Right atrium auricular region (tissue), 2 donors: ENCODE results near the gene OOSP4A. TPM values are rescaled to one million over a fixed set of nuclear protein-coding genes. Genes with fewer than 3 reads are reported as not detected.

Source experiments
- DNase-seq: peaks from one replicate; pipeline ENCODE4 v3.0.0-alpha.2; 2019; ENCODE audit warnings: low spot score
- H3K27ac ChIP-seq, 2 donors: fragments of 200-600 bp; sonication (generic); 1 replicate in 1 of 2; 2 replicates in 1 of 2; pipeline ENCODE4 v1.5.1; 2016 to 2019
- H3K27me3 ChIP-seq, 2 donors: fragments of 200-600 bp; sonication (generic); one replicate each; pipeline versions ENCODE4 v1.5.1 to v1.6.0; 2017 to 2019
- H3K36me3 ChIP-seq: fragments of 200-600 bp; sonication (generic); one replicate; pipeline ENCODE4 v1.5.1; 2016
- H3K4me1 ChIP-seq, 2 donors: fragments of 200-600 bp; sonication (generic); one replicate each; pipeline versions ENCODE4 v1.5.1 to v1.6.0; 2017 to 2019
- H3K4me3 ChIP-seq, 2 donors: fragments of 200-600 bp; sonication (generic); 1 replicate in 1 of 2; 2 replicates in 1 of 2; pipeline ENCODE4 v1.5.1; 2017 to 2019; ENCODE audit warnings: mild to moderate bottlenecking in 1 of 2, moderate library complexity in 1 of 2
- H3K9me3 ChIP-seq, 2 donors: fragments of 200-600 bp; sonication (generic); one replicate each; pipeline ENCODE4 v1.5.1; 2019
- total RNA-seq, 2 donors: library from RNA; depleted of rRNA; stranded (reverse); fragments of >200 nt; gene quantifications; one replicate each; pipeline ENCODE4 v1.1.0, GENCODE V29; 2016
- TF ChIP-seq, protein P1 (sequence below), 2 donors: fragments of 200-600 bp; sonication (generic); IDR thresholded peaks; one replicate each; pipeline ENCODE4 v1.5.1; 2019; ENCODE audit warnings: antibody characterized with exemption in 2 of 2

The OOSP4A gene
- total RNA-seq, 2 donors from 2014 or later = not detected

DNA sequence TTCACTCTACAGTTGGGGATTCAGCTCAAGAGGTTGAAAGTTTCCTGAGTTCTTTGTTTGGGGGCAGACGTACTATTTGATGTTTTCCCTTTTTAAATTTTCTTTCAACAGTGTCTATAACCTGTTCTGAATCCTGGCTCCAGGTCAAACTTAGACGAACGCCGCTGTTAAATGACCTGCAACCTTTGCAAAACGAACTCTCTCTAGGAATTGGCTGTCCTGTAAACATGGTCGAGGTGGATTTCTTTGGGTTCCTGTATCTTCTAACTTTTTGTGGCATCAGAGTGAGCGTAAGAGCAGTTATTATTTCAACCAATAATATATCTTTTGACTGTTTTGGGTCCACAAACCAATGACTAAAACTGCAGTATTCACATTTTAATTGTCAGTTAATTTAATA is 1.6 kb downstream of the OOSP4A start:
- TF ChIP-seq, protein P1, sequence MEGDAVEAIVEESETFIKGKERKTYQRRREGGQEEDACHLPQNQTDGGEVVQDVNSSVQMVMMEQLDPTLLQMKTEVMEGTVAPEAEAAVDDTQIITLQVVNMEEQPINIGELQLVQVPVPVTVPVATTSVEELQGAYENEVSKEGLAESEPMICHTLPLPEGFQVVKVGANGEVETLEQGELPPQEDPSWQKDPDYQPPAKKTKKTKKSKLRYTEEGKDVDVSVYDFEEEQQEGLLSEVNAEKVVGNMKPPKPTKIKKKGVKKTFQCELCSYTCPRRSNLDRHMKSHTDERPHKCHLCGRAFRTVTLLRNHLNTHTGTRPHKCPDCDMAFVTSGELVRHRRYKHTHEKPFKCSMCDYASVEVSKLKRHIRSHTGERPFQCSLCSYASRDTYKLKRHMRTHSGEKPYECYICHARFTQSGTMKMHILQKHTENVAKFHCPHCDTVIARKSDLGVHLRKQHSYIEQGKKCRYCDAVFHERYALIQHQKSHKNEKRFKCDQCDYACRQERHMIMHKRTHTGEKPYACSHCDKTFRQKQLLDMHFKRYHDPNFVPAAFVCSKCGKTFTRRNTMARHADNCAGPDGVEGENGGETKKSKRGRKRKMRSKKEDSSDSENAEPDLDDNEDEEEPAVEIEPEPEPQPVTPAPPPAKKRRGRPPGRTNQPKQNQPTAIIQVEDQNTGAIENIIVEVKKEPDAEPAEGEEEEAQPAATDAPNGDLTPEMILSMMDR (IDR thresholded peaks at IDR 0.05) = no peak
- Histone ChIP-seq H3K4me1 (peaks cover 0 to 5% of the 10 kb centered on the region in 2 donors), H3K27me3 (no peaks in the 10 kb centered on the region), H3K9me3 (no peaks in the 10 kb centered on the region), H3K27ac (no peak overlapping the region), H3K4me3 (no peak overlapping the region), H3K36me3 (no peaks in the 10 kb centered on the region)
- DNase-seq = no peak

DNA sequence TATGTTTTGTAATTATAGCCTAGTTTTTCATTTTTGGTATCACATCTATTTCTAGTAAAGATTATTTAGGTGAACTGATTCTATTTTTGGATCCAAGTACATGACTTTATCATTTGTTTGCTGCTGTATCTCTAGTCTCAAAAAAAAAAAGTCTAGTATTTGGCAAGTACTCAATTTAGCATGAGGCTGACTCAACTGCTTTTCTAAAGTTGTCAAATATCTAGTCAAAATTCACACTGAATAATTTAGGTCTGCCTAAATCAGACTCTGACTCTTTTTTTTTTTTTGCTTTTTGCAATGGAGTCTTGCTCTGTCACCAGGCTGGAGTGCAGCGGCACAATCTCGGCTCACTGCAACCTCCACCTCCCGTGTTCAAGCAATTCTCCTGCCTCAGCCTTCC is 2.4 kb downstream of the OOSP4A start:
- DNase-seq = no peak
- no peak overlapping the region for H3K27ac ChIP-seq
- H3K36me3 ChIP-seq = no peaks in the 10 kb centered on the region
- H3K4me1 ChIP-seq = peaks cover 0 to 5% of the 10 kb centered on the region in 2 donors
- no peaks in the 10 kb centered on the region for H3K27me3 ChIP-seq
- H3K4me3 ChIP-seq = no peak overlapping the region
- H3K9me3 ChIP-seq = no peaks in the 10 kb centered on the region
- TF ChIP-seq, protein P1 (IDR thresholded peaks at IDR 0.05) = no peak

DNA sequence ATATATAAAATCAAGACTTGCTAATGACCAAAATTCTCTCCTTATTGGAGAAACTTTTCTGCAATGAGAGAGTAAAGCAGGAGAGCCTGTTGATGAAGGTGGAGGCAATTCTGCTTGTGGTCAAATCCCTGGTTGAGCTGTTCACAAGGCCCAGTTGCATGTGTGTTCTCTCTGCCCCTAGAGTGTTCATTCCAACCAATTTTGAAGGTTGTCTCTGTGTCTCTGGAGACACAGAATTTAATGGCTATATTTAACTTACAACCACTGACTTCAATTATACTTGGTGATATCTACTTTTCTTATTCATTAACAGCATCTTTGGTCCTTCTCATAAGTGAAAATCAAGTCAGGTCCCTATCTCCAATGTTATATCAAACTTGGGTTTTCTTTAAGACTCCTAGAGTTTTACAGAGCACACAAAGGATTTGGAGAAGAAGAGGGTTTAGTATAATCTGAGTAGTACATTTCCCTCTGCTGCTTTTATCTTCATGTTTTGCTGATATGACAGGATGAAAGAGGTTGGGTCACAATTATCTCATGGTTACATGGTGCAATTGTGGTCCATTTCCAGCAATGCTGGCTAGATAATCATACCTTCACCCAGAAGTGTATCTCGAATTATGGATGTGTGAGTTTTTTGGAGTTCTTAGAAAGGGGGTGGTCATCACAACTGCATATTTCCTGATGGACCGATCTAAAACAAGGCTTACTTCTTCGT is 4.0 kb downstream of the OOSP4A start:
- TF ChIP-seq, protein P1 (IDR thresholded peaks at IDR 0.05) = no peak
- Histone ChIP-seq H3K4me3 (no peak overlapping the region), H3K4me1 (no peaks in the 10 kb centered on the region), H3K27me3 (no peaks in the 10 kb centered on the region), H3K36me3 (no peaks in the 10 kb centered on the region), H3K27ac (no peak overlapping the region), H3K9me3 (no peaks in the 10 kb centered on the region)
- no peak for DNase-seq

DNA sequence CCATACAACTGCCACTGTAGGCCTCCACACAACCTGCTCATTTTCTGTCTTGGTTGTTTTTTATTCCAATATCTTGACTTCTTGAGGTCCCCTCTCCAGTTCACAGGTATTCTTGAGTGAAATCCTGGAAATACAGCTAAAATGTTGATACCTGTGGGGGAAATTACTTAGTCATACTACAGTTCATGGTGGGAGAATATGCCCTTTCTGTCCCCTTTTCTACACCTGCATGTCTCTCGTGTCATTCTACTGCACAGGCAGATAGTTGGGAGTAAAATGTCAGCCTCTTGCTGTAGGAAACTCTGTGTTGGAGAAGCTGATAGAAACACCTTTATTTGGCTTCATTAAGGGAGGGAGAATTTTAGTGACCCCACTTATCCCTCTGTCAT is 4.6 kb downstream of the OOSP4A start:
- Histone ChIP-seq H3K36me3 (no peaks in the 10 kb centered on the region), H3K9me3 (no peaks in the 10 kb centered on the region), H3K4me1 (no peaks in the 10 kb centered on the region), H3K4me3 (no peak overlapping the region), H3K27me3 (no peaks in the 10 kb centered on the region), H3K27ac (no peak overlapping the region)
- TF ChIP-seq, protein P1 (IDR thresholded peaks at IDR 0.05) = no peak
- DNase-seq = no peak

DNA sequence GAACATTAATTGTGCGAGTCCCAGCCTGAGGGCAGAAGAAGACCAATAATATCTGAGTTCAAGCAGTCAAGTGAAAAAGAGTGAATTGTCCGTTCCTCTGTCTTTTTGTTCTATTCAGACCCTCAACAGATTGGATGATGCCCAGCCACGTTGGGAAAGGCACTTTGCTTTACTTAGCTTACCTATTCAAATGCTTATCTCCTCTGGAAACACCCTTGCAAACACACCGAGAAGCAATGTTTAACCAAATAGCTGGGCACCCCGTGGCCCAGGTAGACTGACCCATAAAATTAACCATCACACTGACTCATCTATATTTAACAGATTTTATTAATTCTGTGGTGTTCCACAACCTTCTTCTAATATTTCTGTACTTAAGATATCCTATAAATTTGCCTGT is 9.3 kb downstream of the OOSP4A start:
- H3K9me3 ChIP-seq = no peaks in the 10 kb centered on the region
- H3K27ac ChIP-seq = no peak overlapping the region
- no peak overlapping the region for H3K4me3 ChIP-seq
- no peaks in the 10 kb centered on the region for H3K4me1 ChIP-seq
- TF ChIP-seq, protein P1 (IDR thresholded peaks at IDR 0.05) = no peak
- H3K36me3 ChIP-seq = no peaks in the 10 kb centered on the region
- no peaks in the 10 kb centered on the region for H3K27me3 ChIP-seq
- DNase-seq = no peak
